GM12864 (cell line): ENCODE data around the gene HADH.
"Not testable (repeated sequence)": the region's sequence is repeated elsewhere in the genome, so short reads cannot be mapped to it uniquely, and the experiment has no call there.

Source experiments
- DNase-seq: peaks from one replicate; pipeline ENCODE4 v3.0.0-alpha.2; 2011; ENCODE audit warnings: low read depth
- H3K4me3 ChIP-seq: 2 replicates; pipeline ENCODE4 v1.5.1; 2011; ENCODE audit warnings: mild to moderate bottlenecking, low read depth, low read length, control low read depth
- TF ChIP-seq, protein P1 (sequence below): IDR thresholded peaks from 2 replicates; pipeline ENCODE4 v1.5.1; 2011; ENCODE audit warnings: low read depth, mild to moderate bottlenecking, moderate library complexity, low read length, control low read depth, inconsistent platforms; ENCODE audit errors: missing control alignments

Gene HADH

DNA sequence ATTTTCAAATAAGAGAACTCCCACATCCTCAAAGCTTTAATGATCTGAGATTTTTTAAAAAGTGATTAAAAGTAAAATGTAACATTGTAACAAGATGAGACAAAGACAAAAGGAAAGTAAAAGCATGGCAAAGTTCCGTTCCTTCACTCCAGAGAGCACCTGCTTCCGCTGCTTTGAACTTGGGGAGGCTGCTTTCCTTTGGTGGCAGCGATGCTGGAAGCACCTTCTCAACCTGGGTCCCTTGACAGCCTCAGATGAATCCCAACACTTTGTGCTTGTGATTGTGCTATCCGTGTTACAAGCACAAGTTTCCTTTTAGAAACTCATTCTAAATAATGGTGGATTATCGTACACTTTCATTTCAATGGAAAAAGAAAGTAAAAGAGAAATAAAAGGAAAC lies 59.7 kb downstream of the HADH start:
- TF ChIP-seq, protein P1, sequence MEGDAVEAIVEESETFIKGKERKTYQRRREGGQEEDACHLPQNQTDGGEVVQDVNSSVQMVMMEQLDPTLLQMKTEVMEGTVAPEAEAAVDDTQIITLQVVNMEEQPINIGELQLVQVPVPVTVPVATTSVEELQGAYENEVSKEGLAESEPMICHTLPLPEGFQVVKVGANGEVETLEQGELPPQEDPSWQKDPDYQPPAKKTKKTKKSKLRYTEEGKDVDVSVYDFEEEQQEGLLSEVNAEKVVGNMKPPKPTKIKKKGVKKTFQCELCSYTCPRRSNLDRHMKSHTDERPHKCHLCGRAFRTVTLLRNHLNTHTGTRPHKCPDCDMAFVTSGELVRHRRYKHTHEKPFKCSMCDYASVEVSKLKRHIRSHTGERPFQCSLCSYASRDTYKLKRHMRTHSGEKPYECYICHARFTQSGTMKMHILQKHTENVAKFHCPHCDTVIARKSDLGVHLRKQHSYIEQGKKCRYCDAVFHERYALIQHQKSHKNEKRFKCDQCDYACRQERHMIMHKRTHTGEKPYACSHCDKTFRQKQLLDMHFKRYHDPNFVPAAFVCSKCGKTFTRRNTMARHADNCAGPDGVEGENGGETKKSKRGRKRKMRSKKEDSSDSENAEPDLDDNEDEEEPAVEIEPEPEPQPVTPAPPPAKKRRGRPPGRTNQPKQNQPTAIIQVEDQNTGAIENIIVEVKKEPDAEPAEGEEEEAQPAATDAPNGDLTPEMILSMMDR, result no peak
- H3K4me3 ChIP-seq, result no peak overlapping the region; the same call in 1 of the 2 replicates
- no peak for DNase-seq

DNA sequence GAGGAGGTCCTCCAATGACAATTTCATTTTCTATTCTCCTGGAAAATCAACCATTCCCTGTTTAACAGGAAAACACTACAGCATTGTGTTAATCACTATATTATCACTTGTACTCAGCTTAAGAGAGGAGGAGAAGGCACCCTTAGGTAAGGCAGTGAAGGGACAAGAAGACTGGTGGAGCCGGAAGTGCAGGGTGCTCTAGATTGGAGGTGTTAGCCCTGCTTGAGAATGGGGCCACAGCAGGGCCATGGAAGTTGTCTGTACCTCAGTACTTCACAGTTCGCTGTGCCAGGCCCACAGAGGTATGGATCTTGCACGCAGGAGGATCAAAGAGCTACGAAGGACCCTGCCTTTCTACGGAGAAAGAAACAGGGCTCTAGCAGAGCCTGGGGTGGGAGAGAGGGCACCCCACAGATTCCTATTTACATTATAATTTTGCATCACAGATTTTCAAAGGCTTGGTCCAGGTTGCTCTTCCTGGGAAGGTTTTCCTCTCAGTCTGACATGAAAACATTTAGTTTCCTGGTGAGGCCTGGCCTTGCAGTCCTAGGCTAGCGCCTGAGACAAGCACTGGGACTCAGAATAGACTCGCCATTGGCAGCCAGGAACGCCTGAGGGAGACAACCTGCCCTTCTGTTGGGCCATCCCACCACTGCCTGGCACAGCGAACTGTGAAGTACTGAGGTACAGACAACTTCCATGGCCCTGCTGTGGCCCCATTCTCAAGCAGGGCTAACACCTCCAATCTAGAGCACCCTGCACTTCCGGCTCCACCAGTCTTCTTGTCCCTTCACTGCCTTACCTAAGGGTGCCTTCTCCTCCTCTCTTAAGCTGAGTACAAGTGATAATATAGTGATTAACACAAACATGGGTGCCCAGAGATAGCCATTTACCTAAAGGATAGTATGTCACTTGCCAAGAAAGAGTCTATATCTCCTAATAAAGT lies 60.8 kb downstream of the HADH start:
- not testable (repeated sequence) for DNase-seq, H3K4me3 ChIP-seq

DNA sequence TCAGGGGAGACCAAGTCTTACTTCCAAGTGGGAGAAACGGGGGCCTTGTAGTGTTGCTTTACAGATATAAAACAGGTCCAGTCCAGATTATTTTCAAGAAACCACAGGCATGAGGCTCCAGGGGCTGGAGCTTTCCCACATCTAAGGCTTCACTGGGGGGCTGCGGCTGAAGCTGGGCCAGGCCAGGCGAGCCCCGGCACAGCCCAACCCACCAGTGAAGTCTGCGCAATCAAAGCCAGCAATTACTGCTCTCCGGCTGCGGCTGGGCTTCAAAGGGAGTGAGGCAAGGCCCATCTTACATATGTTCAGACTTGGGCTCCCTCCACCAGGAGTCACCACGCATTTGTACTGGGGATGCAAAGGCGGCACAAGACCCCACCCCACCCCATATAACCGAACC lies 61.7 kb downstream of the HADH start:
- H3K4me3 ChIP-seq, result no peak overlapping the region
- DNase-seq, result no peak
- TF ChIP-seq, protein P1, result no peak

DNA sequence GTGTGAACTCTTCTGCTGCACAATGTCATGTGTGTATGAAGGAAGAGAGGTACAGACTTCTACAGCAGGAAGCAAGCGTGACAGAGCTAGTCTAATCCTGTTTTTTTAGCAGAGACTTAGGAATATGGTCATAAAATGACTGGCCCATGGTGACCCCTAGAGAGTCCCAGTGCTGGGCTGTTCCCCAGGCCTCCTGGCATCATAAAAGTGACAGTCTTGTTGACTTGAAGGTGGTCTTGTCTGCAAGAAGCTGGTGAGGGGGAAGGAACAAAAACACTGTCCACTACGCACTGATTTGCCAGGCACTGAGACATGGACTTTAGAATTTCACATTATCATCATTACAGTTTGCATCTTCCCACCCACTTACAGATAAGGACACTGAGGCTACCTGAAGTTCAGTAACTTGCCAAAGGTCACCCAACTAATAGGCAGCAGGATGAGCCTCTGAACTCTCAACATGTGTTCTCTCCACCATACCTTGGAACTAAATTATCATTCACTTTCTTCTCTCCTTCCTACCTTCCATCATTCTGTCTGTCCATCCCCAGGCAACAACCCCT lies 63.0 kb downstream of the HADH start:
- TF ChIP-seq, protein P1, result no peak
- no peak overlapping the region for H3K4me3 ChIP-seq
- DNase-seq, result no peak

DNA sequence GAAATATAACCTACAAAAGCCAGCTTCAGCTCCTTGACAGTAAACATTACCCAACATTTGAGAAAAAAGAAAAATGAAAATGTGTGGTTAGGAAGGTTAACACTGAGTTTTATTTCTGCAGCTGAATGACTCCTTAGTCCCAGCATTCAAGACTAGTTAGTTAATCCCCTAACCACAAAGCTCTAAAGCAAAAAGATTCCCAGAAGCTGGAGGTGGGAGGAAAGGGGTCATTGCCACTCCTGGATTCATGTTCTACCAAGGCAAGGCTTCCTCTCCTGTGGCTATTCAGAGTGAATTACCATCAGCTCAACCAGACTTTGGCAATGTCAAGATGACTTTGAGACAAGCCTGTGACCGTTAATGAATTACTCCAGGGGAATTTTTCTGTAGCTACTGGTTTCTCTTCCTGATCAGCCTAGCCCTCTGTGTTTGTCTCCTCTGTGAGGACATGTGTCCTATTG lies 63.6 kb downstream of the HADH start:
- H3K4me3 ChIP-seq, result no peak overlapping the region
- no peak for DNase-seq
- TF ChIP-seq, protein P1, result no peak

DNA sequence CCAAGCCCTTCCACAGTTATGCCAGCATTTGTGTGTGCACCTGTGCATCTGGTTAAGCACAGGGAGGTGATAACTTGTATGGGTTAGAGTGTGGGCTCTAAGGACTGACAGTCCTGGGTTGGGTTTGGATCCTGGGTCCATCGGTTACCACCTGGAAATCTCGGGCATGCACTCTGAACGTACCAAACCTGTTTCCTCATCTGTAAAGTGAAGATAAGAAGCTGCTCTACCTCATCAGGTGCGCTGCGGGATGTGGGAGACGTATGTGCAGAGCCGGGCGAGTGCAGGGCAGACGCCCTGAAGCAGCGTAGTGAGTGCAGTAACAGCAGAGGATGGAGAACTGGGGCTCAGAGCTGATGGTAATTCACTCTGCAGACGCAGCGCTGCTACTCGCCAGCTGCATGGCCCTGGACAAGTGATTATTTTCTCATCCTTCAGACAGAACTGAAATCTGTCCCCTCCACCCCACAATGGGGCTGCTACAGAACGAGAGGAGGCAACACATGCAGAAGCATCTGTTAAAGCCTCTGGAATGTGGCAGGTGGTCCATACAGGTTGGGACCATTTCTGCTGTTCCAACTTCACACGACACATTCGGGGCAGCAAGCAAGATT lies 64.4 kb downstream of the HADH start:
- no peak overlapping the region for H3K4me3 ChIP-seq
- TF ChIP-seq, protein P1, result no peak
- no peak for DNase-seq

DNA sequence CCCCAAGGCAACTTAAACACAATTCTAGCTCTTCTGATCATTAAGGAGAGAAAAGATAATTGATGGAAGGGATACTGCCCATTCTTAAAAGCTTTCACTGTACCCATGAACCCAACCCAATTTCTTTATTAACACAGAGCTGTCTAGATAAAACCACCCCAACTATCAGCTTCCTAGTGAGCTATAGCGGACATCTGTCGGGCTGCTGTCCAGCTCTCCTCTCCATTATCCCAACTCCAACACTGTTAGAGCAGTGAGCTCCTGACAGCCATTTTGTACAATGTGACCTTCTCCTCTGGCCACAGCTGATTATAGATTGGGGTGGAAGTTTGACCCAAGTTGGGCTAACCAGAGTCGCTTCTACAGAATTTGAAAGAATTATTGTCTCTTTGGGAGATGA lies 66.1 kb downstream of the HADH start:
- H3K4me3 ChIP-seq, result no peak overlapping the region
- TF ChIP-seq, protein P1, result no peak
- no peak for DNase-seq
